ENCODE measurements around the gene EDAR.
A peak's percentile ranks its signal among the peaks of the same experiment; 100 is the strongest.

The EDAR gene

DNA sequence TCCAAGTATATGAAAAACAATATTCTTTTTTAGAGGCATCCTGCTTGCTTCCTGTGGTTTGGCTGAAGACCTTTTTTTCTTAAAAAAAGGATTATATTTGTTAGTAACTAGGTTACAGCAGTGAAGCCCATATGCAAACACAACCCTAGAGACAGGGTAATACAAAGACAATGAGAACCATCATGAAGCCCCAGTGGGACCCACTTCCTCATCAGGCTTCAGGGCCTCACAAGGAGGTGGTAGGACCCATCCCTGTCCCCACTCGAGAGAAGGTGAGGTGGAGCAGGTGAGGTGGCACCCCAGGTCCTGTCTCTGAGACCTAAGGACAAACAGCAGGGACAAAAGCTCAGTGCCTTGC is 80.3 kb downstream of the EDAR start:
- no peak for DNase-seq (ENCODE audit: low spot score)

DNA sequence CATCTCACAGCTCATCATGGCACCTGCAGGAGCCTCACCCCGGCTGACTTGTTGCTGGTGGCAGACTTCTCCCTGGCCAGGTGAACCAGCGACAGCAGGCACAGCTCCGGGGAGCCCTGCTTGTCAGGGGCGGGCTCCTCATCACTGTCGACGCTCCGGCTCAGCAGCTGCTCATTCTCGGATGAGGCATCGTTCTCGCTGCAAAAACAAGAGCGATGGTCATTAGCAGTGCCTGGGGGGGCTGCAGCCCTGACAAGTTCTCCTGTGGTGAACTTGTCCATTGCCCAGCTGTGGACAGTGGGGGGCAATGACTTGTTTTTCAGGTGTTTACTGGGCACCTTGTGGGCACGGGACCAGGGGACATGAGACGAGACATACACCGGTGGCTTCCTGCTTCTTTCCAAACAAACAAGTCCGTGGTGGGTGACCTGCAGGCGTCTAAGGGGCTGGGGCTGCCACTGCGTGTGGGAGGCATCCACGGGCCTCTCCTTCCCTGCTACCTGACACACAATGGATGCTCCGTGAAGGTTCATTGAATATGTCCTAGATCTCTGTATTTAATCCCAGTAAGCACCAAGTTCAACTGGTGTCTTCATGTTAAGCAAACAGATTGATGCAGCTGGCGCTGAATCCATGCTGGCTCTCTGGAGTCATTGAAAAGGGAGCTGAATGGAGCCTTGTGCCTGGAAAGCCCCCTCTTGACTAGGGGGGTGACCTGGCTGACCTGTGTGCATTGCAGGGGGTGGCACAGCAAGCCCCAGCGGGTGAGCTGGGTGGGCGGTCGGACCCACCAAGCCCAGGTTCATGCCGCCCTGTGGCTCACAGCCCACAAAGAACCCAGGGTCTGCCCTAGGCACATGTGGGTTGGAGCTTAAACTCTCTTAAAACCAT is 81.0 kb downstream of the EDAR start:
- DNase-seq (ENCODE audit: low spot score): no peak

DNA sequence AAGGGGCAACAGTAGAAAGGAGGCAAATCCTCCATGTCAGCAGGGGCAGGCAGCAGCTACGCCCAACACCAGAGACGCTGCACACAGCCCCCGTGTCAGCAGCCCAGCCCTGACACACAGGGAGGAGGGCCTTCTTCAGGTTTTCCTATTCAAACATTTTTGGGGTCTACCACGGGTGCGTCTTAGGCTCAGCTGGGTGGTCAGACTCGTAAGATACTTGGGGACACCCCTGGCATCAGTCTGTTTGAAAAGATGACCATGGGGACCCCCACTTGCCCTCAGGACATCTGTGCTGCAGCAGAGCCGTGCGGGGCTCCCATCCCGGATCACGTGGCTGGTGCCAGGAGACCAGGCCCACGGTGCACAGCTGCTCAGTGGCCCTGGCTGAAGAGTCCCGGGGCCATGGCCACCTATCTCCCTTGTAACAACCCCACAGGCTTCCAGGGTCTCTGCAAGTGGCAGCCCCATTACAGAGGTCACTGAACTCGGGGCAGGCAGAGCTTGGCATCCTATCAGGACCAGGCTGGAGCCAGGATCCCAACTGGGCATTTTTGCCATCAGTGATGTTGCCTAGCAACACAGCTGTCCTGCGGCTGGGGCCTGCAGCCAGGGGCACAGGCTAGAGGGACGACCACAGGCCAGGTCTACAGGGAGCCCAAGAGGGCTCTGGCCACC is 82.5 kb downstream of the EDAR start:
- no peak for DNase-seq (ENCODE audit: low spot score)

DNA sequence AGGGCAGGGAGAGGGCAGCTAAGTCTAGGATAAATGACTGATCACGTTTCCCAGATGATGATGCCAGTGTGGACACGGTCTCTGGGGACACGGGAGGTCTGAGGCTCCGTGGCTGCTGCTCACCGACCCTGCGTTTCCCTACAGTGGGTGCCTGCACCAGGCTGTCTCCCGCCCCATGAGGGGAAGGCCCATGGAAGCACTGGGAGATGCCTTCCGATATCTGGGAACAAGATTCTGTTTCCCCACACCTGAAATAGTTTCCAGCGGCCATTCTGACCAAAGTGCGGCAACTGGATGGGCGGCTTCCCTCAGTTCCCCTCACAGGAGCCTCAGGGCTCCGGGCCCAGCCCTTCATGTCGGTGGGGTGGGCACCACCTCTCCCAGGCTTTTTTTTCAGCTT is 83.1 kb downstream of the EDAR start:
- DNase-seq (ENCODE audit: low spot score): no peak

DNA sequence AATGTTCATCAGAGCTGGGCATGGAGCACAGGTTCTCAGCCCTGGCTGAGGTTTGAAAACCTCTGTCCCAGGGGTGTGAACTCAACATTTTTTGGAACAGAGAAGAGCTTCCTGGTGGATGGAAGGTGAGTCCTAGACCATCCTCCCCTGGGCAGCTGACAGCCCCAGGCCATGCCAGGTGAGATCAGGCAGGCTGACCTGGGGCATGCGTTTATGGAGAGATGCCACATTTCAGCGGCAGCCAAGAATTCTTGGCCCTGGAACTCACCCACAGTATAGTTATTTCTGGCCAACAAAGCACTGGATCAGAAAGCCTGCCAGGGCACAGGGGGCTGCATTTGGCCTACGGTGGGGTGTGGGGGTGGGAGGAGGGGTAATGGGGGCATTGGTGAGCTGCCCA is 83.8 kb downstream of the EDAR start:
- DNase-seq (ENCODE audit: low spot score): no peak

DNA sequence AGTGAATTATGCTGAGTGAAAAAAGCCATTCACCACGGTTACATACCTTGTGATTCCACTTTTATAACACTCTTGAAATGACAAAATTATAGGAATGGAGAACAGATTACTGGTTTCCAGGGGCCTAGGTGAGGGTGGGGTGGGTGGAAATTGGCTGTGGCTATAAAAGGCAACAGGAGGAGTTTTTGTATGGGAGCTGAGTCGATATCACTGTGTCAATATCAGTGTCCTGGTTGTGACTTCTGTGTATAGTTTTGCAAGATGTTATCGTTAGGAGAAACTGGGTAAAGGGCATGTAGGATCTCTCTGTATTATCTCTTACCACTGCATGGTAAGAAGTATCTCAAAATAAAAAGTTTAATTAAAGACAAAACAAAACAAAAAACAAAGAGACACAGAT is 84.3 kb downstream of the EDAR start:
- no peak for DNase-seq (ENCODE audit: low spot score)

DNA sequence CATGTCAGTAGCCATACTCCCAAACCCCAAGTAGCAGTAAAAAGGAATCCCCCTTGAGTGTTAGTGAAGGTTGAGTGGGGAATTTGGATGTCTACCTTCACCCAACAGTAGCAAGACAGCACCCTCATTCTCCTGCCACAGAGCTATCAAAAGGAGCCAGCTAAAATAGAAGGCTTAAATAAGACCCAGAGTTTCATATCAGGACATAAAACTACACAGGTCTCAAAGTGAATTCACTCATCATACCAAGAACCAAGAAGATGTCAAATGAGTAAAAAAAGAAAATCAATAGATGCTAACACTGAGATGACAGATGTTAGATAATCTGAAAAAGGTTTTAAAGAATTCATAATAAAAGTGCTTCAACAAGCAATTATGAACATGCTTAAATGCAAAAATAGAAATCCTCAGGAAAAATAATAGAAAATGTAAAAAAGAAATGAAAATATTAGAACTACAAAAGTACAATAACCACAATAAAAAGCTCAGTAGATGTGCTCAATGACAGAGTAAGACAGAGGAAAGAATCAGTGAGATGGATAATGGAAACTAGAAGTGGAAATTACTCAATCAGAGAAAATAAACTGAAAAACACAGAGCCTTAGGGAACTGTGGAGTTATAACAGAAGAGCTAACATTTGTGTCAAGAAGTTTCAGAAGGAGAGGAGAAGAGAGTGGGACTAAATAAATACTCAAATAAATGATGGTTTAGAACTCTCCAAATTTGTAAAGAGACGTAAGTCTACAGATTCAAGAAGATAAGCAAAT is 90.5 kb downstream of the EDAR start:
- DNase-seq (ENCODE audit: low spot score): no peak

DNA sequence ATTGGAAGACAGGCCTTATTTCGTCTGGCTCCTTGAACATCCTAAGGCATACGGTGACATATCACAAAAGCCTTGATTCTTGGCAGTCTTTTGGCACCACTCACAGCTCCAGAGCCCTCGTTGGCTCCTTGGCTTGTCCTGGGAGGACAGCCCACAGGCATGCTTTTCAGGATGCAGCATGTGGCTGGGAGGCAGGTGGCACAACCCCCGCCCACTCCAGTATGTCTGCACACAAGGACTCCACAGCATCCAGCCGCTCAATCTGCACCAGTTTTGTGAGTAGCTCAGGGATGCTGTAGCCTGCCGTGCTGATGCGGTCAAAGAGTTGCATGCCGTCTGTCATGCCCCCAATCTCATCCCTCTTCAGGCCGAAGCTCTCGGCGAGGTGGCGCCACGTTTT is 92.3 kb downstream of the EDAR start:
- DNase-seq (ENCODE audit: low spot score): no peak

DNA sequence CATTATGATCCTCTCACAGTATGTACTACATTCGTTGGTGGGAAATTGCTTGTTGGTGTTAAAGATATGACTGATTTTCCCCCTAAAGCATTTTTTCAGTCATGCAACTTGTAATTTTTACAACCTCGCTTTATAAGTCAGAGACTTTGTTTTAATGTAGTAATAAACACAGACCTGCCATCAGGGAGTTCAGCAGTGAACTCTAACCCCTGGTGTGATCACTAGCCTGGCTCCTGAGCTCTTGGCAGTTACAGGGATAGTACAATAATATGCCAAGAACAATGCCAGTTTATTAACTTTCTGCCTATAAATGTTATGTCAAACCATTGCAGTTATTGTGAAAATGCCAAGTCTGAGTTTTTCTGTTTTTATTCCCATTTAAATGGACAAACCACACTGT is 93.8 kb downstream of the EDAR start:
- DNase-seq (ENCODE audit: low spot score): no peak

DNA sequence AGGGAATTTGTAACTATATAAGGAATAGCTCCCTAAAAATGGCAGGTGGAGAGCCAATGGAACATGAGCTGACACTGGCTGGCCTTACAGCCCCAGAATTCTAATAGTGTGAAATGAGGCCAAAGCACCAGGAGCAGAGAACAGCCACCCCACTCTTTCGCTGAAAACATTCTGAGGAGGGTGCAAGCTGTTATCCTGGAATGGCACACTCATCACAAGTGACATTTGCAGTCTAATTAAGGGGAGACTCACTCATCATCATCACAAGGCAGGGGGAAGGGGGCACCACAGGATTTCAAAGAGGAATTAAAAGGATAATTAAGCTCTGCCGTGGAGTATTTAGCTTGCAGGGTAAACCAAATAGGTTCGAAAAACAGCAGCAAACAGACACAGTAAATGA is 94.3 kb downstream of the EDAR start:
- no peak for DNase-seq (ENCODE audit: low spot score)

DNA sequence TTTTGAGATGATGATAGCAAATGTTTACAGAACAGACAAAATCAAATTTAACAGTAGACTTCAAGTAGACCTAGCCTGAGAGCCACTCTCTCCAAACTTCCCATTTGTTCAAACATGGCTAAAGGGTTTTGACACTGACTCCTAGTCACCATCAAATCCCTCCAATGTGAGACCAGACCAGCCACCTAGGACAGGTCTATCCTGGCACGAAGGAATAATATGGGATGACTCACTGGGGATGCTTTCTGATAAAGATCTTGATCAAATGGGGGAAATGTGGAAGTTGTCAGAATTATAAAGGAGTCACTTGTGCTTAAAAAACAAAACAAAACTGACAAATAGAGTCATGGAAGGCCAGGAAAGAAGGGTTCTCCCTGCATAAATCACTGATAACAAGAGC is 95.7 kb downstream of the EDAR start:
- no peak for DNase-seq (ENCODE audit: low spot score)

DNA sequence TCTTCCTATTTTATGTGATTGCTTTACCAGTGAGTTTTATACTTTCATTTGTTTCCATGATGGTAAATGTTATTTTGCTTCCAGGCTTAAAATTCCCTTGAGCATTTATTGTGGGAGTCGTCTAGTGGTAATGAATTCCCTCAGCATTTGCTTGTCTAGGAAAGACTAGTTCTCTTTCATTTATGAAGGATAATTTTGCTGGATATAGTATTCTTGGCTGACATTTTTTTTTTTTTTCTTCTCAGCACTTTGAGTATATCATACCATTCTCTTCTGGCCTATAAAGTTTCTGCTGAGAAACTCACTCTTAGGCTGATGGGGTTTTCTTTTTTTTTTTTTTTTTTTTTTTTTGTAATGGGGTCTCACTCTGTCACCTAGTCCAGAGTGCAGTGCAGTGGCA is 99.1 kb downstream of the EDAR start:
- DNase-seq (ENCODE audit: low spot score): no peak

DNA sequence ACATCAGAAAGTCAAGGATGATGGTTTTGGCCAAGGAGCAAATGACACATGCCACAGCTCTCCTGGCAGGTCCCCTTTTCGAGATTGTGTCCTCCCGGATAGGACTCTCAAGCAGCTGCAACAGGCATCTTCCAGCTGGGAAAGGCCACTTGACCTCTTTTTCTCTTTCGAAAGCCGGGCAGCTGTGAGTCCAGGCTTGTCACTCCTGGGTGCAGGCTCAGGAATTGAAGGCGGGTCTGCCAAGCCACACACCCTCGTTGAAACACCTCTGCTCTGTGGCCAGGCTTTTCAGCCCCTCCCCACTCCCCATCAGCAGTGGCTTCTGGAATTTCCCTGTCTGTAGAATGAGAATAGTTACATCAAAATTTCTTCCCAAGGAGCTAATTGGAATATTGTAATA is 104.4 kb downstream of the EDAR start:
- no peak for DNase-seq (ENCODE audit: low spot score)

DNA sequence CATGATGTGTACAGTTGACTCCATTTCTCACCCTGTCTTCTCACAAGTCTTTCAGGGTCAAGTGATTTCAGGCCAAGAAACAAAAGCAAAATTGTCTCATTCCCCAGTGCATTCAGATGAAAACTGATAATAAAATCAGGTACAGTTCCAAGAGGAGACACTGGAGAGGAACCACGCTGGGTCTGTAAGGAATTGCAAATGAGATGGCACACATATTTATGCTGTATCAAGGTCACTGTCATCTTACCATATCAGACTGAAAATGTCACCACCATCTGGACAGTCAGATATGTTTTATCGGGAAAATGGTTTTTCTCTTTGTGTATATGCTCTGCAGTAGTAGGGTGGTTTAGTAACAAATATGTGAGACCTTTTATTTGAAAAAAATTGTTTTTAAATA is 110.7 kb downstream of the EDAR start:
- DNase-seq (ENCODE audit: low spot score): no peak

DNA sequence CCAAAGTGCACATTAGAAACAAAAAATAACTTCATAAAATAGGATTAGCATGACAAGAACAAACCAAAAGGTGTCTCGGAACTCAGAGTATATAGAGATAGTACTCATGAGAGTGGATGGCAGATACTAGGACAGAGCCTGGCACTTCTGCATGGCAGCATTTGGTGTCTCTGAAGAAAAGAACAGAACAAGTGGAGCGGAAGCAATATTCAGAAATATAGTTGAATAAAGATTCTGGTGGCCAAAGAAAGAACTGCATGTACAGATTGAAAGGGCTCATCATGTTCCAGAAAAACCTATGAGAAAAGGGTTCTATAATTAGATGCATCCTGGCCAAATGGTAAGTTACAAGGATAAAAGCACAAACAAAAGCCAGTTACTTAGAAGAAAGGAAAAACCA is 111.5 kb downstream of the EDAR start:
- no peak for DNase-seq (ENCODE audit: low spot score)

DNA sequence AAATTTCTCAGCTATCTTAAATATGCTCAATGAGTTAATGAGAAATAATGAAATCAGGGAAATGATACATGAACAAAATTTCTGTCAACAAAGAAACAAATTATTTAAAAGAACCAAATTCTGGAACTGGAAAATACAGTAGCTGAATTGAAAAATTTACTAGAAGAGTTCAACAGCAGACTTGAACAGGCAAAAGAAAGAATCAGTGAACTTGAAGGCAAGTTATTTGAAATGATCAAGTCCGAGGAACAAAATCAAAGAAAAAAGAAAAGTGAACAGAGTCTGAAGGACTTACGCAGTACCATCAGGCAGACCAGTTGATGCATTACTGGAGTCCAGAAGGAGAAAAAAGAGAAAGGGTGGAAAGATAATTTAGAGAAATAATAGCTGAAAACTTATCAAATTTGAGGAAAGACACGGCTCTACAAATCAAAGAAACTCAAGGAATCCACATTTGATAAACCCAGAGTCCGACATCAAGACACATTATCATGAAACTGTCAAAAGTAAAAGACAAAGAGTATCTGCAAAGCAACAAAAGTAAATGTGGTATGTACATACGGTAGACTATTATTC is 118.9 kb downstream of the EDAR start:
- DNase-seq (ENCODE audit: low spot score): no peak

DNA sequence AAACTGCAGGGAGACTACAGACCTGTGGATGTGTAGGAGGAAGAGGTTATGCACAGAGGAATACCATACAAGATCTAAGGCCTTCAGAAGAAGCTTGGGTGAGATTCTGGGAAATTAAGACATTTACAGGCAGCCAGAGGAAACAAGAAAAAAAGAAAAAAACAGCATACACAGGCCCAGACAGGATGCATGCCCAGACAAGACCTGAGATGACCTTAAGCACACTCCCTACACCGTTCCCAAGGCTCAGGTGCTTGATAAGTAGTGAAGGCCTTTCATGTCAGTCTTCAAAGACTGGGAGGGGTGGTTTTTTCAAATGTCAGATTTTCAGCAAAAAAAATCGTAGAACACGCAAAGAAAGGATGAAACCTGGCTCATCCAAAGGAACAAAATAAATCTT is 119.5 kb downstream of the EDAR start:
- no peak for DNase-seq (ENCODE audit: low spot score)

DNA sequence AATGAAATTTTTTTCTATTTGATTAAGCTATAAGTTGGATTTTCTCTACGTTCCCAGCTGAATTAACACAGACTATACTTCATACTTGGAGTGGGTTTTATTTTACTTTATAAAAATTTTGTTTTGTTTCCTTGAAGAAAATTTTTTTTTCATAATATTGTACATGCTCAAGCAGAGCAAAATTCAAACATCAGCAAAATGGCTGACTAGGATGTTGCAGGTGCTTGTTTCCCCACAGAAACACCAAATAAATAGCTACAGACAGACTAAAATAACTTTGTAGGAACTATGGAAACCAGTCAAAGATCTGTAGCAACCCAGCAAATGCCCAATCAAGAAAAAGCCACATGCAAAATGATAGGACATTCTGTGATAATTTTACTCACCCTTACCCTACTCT is 120.1 kb downstream of the EDAR start:
- DNase-seq (ENCODE audit: low spot score): no peak

DNA sequence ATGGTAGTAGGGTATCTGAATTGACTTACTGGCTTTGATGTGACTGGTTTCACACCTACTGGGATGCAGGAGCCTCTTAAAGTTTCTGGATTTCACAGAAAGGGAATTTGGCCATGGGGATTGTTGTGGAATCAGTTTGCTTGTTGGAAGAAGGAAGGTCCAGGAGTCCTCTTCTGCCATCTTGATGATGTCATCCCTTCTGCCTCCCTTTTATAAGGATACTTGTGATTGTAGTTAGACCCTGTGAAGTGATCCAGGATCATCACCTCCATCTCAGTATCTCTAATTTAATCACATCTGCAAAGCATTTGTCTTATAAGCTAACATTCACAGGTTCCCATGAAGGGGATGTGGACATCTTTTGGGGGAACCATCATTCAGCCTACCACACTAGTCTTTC is 123.0 kb downstream of the EDAR start:
- DNase-seq (ENCODE audit: low spot score): no peak

DNA sequence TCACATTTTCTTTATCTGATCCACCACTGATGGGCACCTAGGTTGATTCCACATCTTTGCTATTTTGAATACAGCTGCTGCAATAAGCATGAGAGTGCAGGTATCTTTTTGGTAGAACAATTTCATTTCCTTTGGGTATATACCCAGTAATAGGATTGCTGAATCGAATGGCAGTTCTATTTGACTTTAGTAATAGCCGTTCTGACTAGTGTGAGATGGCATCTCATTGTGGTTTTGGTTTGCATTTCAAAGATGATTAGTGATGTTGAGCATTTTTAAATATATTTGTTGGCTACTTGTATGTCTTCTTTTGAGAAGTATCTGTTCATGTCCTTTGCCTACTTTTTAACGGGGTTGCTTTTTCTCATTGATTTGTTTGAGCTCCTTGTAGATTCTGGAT is 130.1 kb downstream of the EDAR start:
- DNase-seq (ENCODE audit: low spot score): no peak

DNA sequence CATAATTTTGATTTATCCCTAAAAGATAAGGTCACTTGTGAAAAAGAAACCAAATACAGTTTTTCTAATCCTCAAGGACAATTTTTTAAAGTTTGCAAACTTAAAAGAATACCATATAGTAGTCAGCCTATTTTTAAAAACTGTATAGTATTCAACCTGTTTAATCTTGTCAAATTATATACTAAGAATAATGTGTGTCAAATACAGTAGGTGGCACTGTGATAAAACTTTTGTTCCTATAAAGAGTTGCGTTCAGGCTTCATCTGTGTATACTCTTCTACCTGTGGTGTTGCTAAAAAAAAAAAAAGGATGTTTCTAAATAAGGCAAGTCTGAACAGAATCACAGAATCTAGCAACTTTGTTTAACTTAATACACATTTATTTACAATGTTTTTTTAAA is 133.8 kb downstream of the EDAR start:
- DNase-seq (ENCODE audit: low spot score): peak; percentile 41

DNA sequence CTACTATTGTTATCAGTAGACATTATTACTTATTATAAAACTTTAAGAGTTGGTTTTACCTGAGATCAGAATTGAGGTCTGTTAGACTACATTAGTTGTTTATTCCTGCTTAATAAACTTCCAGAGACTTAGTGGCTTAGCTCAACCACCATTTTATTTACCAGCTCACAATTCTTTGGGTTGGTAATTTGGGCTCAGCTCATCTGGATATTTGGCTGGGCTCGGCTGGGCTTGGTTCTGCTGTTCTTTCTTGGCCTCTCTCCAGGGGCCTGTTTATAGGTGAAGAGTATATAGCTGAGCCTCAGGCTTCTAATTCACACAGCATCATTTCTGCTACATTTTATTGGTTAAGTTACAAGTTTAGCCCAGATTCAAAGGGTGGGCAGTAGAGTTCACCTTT is 134.5 kb downstream of the EDAR start:
- no peak for DNase-seq (ENCODE audit: low spot score)

DNA sequence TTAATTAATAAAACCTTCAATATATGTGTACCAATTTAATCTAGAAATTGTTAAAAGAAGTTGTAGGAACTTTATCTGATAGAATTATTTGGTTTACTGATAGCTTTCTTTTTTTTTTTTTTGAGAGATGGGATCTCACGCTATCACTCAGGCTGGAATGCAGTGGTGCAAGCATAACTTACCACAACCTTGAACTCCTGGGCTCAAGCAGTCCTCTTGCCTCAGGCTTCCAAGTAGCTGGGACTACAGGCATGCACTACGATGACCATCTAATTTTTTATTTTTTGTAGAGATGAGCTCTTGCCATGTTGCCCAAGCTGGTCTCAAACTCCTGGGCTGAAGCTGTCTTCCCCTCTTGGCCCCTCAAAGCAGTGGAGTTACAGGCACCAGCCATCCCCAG is 135.6 kb downstream of the EDAR start:
- no peak for DNase-seq (ENCODE audit: low spot score)

All from RKO (cell line).